Neutrophil (primary cell): ENCODE data around the gene HEXIM1.

Experiments
- H3K27ac ChIP-seq: fragments of 200-600 bp; sonication (generic); 2 replicates; pipeline ENCODE4 v1.5.1; 2016; ENCODE audit warnings: mild to moderate bottlenecking, moderate library complexity
- H3K27me3 ChIP-seq: fragments of 200-600 bp; sonication (generic); 2 replicates; pipeline ENCODE4 v1.6.0; 2016; ENCODE audit warnings: mild to moderate bottlenecking
- H3K36me3 ChIP-seq: fragments of 200-600 bp; sonication (generic); 2 replicates; pipeline ENCODE4 v1.5.1; 2017
- H3K4me1 ChIP-seq, 2 experiments: fragments of 200-600 bp in 1 of 2; sonication (generic) in 1 of 2; 1 replicate in 1 of 2; 2 replicates in 1 of 2; pipeline versions ENCODE4 v1.5.1 to v1.6.1; 2013 to 2016; ENCODE audit warnings: low read depth in 1 of 2, low read length in 1 of 2, mild to moderate bottlenecking in 1 of 2, moderate library complexity in 1 of 2; ENCODE audit not compliant: control insufficient read depth in 1 of 2, insufficient read depth in 1 of 2
- H3K4me3 ChIP-seq, 2 experiments: fragments of 200-600 bp in 1 of 2; sonication (generic) in 1 of 2; 1 replicate in 1 of 2; 2 replicates in 1 of 2; pipeline ENCODE4 v1.5.1; 2013 to 2016; ENCODE audit warnings: low read depth in 1 of 2, low read length in 1 of 2, mild to moderate bottlenecking in 1 of 2, moderate library complexity in 1 of 2
- H3K9me3 ChIP-seq: fragments of 200-600 bp; sonication (generic); 2 replicates; pipeline ENCODE4 v1.5.1; 2016
- TF ChIP-seq, protein P1 (sequence below): fragments of 200-600 bp; sonication (generic); IDR thresholded peaks from 2 replicates; pipeline ENCODE4 v1.5.1; 2016; ENCODE audit warnings: antibody characterized with exemption

The HEXIM1 gene

GRCh38 chr17:45161288-45162024 is 13.2 kb downstream of the HEXIM1 start, which contains the start of gene HEXIM2:
TSS of gene HEXIM2 (plus strand) at chr17:45161875. CDS start at chr17:45162794, 919 bp downstream.
- Histone ChIP-seq H3K27ac (peak within 1 kb of the TSS; percentile 99), H3K27me3 (no peaks in the 10 kb centered on the region), H3K9me3 (no peaks in the 10 kb centered on the region), H3K36me3 (peaks cover 3% of the 10 kb centered on the region), H3K4me3 (peak within 1 kb of the TSS; percentile 92 to 98), H3K4me1 (peaks cover 44 to 48% of the 10 kb centered on the region in 2 experiments)
- TF ChIP-seq, protein P1, sequence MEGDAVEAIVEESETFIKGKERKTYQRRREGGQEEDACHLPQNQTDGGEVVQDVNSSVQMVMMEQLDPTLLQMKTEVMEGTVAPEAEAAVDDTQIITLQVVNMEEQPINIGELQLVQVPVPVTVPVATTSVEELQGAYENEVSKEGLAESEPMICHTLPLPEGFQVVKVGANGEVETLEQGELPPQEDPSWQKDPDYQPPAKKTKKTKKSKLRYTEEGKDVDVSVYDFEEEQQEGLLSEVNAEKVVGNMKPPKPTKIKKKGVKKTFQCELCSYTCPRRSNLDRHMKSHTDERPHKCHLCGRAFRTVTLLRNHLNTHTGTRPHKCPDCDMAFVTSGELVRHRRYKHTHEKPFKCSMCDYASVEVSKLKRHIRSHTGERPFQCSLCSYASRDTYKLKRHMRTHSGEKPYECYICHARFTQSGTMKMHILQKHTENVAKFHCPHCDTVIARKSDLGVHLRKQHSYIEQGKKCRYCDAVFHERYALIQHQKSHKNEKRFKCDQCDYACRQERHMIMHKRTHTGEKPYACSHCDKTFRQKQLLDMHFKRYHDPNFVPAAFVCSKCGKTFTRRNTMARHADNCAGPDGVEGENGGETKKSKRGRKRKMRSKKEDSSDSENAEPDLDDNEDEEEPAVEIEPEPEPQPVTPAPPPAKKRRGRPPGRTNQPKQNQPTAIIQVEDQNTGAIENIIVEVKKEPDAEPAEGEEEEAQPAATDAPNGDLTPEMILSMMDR: no peak

DNA sequence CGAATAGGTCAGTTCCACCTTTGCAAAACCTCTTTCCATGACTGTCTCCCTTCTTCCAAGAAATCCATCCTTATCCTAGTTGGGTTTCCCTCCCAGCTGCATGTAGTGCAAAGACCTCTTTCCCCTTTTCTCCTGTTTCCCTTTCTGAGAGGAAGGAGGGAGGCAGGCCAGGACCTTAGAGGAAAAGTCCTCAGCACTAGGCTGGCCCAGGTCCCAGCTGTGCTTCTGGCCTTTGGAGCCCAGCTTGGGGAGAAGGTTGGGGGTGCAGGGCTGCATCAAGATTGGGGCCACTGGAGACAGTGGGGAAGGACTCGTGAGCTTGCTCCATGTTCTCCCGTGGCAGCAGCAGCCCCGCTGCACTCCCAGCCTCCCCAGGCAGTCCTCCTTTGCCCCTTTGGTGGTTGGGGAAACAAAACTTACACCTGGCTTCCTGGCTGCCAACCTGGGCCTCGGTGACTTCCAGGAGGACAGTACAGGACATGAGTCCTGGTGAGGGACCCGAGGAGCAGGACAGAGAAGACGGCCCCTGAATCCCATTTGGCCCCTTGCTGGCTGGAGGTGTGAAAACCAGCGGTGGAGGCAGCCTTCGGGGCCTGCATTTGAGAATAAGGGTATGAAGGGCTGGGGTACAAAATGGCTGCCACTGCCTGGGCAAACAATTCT is 13.9 kb downstream of the HEXIM1 start:
- no peaks in the 10 kb centered on the region for H3K9me3 ChIP-seq
- peak overlapping the region; percentile 99 for H3K27ac ChIP-seq
- no peaks in the 10 kb centered on the region for H3K27me3 ChIP-seq
- peaks cover 44 to 48% of the 10 kb centered on the region in 2 experiments for H3K4me1 ChIP-seq
- TF ChIP-seq, protein P1: no peak
- H3K4me3 ChIP-seq: peak overlapping the region; percentile 92 to 98
- peaks cover 3% of the 10 kb centered on the region for H3K36me3 ChIP-seq

GRCh38 chr17:45164734-45165269 is 16.5 kb downstream of the HEXIM1 start:
- Histone ChIP-seq H3K9me3 (no peaks in the 10 kb centered on the region), H3K27ac (no peak overlapping the region), H3K4me1 (peaks cover 29 to 30% of the 10 kb centered on the region in 2 experiments), H3K4me3 (no peak overlapping the region), H3K27me3 (no peaks in the 10 kb centered on the region), H3K36me3 (peaks cover 5% of the 10 kb centered on the region)
- TF ChIP-seq, protein P1: no peak

DNA sequence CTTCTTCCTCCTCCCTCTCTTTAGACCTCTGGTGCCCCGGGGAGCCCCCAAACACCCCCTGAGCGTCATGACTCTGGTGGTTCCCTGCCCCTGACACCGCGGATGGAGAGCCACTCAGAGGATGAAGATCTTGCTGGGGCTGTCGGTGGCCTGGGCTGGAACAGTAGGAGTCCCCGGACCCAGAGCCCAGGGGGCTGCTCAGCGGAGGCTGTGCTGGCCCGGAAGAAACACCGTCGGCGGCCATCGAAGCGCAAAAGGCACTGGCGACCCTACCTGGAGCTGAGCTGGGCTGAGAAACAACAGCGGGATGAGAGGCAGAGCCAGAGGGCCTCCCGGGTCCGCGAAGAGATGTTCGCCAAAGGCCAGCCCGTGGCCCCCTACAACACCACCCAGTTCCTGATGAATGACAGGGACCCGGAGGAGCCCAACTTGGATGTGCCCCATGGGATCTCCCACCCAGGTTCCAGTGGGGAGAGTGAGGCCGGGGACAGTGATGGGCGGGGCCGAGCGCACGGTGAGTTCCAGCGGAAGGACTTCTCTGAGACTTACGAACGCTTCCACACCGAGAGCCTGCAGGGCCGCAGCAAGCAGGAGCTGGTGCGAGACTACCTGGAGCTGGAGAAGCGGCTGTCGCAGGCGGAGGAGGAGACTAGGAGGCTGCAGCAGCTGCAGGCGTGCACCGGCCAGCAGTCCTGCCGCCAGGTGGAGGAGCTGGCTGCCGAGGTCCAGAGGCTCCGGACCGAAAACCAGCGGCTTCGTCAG is 20.9 kb downstream of the HEXIM1 start:
- Histone ChIP-seq H3K27me3 (no peaks in the 10 kb centered on the region), H3K4me3 (no peak overlapping the region), H3K4me1 (peaks cover 40 to 45% of the 10 kb centered on the region in 2 experiments), H3K27ac (no peak overlapping the region), H3K9me3 (no peaks in the 10 kb centered on the region), H3K36me3 (peaks cover 5% of the 10 kb centered on the region)
- TF ChIP-seq, protein P1: no peak

GRCh38 chr17:45170280-45170930 is 22.1 kb downstream of the HEXIM1 start:
- H3K36me3 ChIP-seq: peaks cover 5% of the 10 kb centered on the region
- H3K4me3 ChIP-seq: no peak overlapping the region
- H3K4me1 ChIP-seq: peaks cover 44 to 48% of the 10 kb centered on the region in 2 experiments
- no peaks in the 10 kb centered on the region for H3K27me3 ChIP-seq
- H3K27ac ChIP-seq: peak overlapping the region; percentile 70
- no peaks in the 10 kb centered on the region for H3K9me3 ChIP-seq
- TF ChIP-seq, protein P1: no peak
